SJSA1 (cell line): ENCODE results near the gene ALDH4A1. TPM values are rescaled to one million over a fixed set of nuclear protein-coding genes. Genes with fewer than 3 reads are reported as not detected.
"Not testable (repeated sequence)": the region's sequence is repeated elsewhere in the genome, so short reads cannot be mapped to it uniquely, and the experiment has no call there.

Source experiments
- DNase-seq, 2 experiments: peaks; one replicate each; pipeline ENCODE4 v3.0.0-alpha.2; 2015 to 2020; ENCODE audit warnings: low spot score in 2 of 2, low read depth in 1 of 2
- H3K27ac ChIP-seq: fragments of 250-450 bp; sonication (Bioruptor Pico); 2 replicates; pipeline ENCODE4 v1.5.1; 2020; ENCODE audit warnings: mild to moderate bottlenecking, moderate library complexity
- H3K27me3 ChIP-seq: fragments of 250-450 bp; sonication (Bioruptor Pico); replicated peaks from 2 replicates; pipeline ENCODE4 v1.5.1; 2020; ENCODE audit warnings: mild to moderate bottlenecking, moderate library complexity
- H3K36me3 ChIP-seq: fragments of 250-450 bp; sonication (Bioruptor Pico); 2 replicates; pipeline ENCODE4 v1.5.1; 2020; ENCODE audit warnings: mild to moderate bottlenecking
- H3K4me1 ChIP-seq: fragments of 250-450 bp; sonication (Bioruptor Pico); replicated peaks from 2 replicates; pipeline ENCODE4 v1.6.1; 2021; ENCODE audit warnings: mild to moderate bottlenecking
- H3K4me3 ChIP-seq: fragments of 250-450 bp; sonication (Bioruptor Pico); 2 replicates; pipeline ENCODE4 v1.5.1; 2020; ENCODE audit warnings: mild to moderate bottlenecking
- H3K9me3 ChIP-seq: fragments of 250-450 bp; sonication (Bioruptor Pico); replicated peaks from 2 replicates; pipeline ENCODE4 v1.5.1; 2020; ENCODE audit warnings: mild to moderate bottlenecking
- total RNA-seq: library from RNA; depleted of rRNA; stranded (reverse); fragments of >200 nt; shearing (Covaris generic); gene quantifications from 2 replicates; pipeline ENCODE4 v1.2.3, GENCODE V29; 2014

Gene ALDH4A1
- total RNA-seq, 1 experiment from 2014 or later, result 10.8 TPM

GRCh38 chr1:18866314-18866713 is 36.0 kb downstream of the ALDH4A1 start:
- H3K9me3 ChIP-seq, result no peaks in the 10 kb centered on the region
- H3K4me3 ChIP-seq, result no peak overlapping the region
- DNase-seq, result no peak
- no peaks in the 10 kb centered on the region for H3K4me1 ChIP-seq
- H3K27ac ChIP-seq, result no peak overlapping the region
- H3K27me3 ChIP-seq, result peaks cover 53% of the 10 kb centered on the region
- H3K36me3 ChIP-seq, result no peaks in the 10 kb centered on the region

GRCh38 chr1:18865176-18865575 is 37.2 kb downstream of the ALDH4A1 start:
- no peaks in the 10 kb centered on the region for H3K4me1 ChIP-seq
- no peak for DNase-seq
- H3K9me3 ChIP-seq, result no peaks in the 10 kb centered on the region

GRCh38 chr1:18861590-18861989 is 40.8 kb downstream of the ALDH4A1 start:
- Histone ChIP-seq H3K4me1 (no peaks in the 10 kb centered on the region), H3K36me3 (no peaks in the 10 kb centered on the region), H3K9me3 (no peaks in the 10 kb centered on the region), H3K4me3 (no peak overlapping the region), H3K27ac (no peak overlapping the region), H3K27me3 (peaks cover 36% of the 10 kb centered on the region)
- no peak for DNase-seq

More at GRCh38 chr1:18865176-18865575, 37.2 kb downstream of the ALDH4A1 start:
- H3K27ac ChIP-seq, result no peak overlapping the region
- H3K4me3 ChIP-seq, result no peak overlapping the region
- peaks cover 53% of the 10 kb centered on the region for H3K27me3 ChIP-seq
- no peaks in the 10 kb centered on the region for H3K36me3 ChIP-seq

- no peaks in the 10 kb centered on the region for H3K9me3 ChIP-seq
- H3K4me1 ChIP-seq, result no peaks in the 10 kb centered on the region
- no peaks in the 10 kb centered on the region for H3K36me3 ChIP-seq
- H3K27me3 ChIP-seq, result peaks cover 36% of the 10 kb centered on the region
- DNase-seq, result no peak
- no peak overlapping the region for H3K4me3 ChIP-seq
- H3K27ac ChIP-seq, result no peak overlapping the region
These were observed 41.3 kb downstream of the ALDH4A1 start for GRCh38 chr1:18861082-18861481.

GRCh38 chr1:18859560-18859959 is 42.8 kb downstream of the ALDH4A1 start, which contains the start of gene TAS1R2:
TSS of gene TAS1R2 (minus strand) at chr1:18859660. CDS start at chr1:18859660, 0 bp downstream.
- Histone ChIP-seq H3K9me3 (no peaks in the 10 kb centered on the region), H3K36me3 (no peaks in the 10 kb centered on the region), H3K4me1 (no peaks in the 10 kb centered on the region), H3K4me3 (no peak within 1 kb of the TSS), H3K27ac (no peak within 1 kb of the TSS), H3K27me3 (peaks cover 23% of the 10 kb centered on the region)
- no peak for DNase-seq

GRCh38 chr1:18858070-18858688 is 44.2 kb downstream of the ALDH4A1 start:
- no peak overlapping the region for H3K4me3 ChIP-seq
- no peaks in the 10 kb centered on the region for H3K36me3 ChIP-seq
- H3K9me3 ChIP-seq, result no peaks in the 10 kb centered on the region
- H3K4me1 ChIP-seq, result no peaks in the 10 kb centered on the region
- DNase-seq, result no peak
- H3K27ac ChIP-seq, result no peak overlapping the region
- peaks cover 21% of the 10 kb centered on the region for H3K27me3 ChIP-seq

- H3K9me3 ChIP-seq, result no peaks in the 10 kb centered on the region
- peaks cover 7% of the 10 kb centered on the region for H3K27me3 ChIP-seq
- H3K36me3 ChIP-seq, result no peaks in the 10 kb centered on the region
- no peaks in the 10 kb centered on the region for H3K4me1 ChIP-seq
- no peak overlapping the region for H3K4me3 ChIP-seq
- no peak for DNase-seq
- H3K27ac ChIP-seq, result no peak overlapping the region
These were observed 45.9 kb downstream of the ALDH4A1 start for GRCh38 chr1:18856435-18856834.

- Histone ChIP-seq H3K4me1 (no peaks in the 10 kb centered on the region), H3K27ac (no peak overlapping the region), H3K4me3 (no peak overlapping the region), H3K27me3 (peaks cover 6% of the 10 kb centered on the region; the same call in 1 of the 2 replicates), H3K9me3 (no peaks in the 10 kb centered on the region), H3K36me3 (no peaks in the 10 kb centered on the region)
- no peak for DNase-seq
These were observed 46.8 kb downstream of the ALDH4A1 start for GRCh38 chr1:18855573-18855972.

- no peaks in the 10 kb centered on the region for H3K4me1 ChIP-seq
These were observed 47.9 kb downstream of the ALDH4A1 start for GRCh38 chr1:18854331-18855025.

GRCh38 chr1:18852501-18852900 is 49.9 kb downstream of the ALDH4A1 start:
- DNase-seq, result no peak
- Histone ChIP-seq H3K4me3 (no peak overlapping the region), H3K4me1 (no peaks in the 10 kb centered on the region), H3K27ac (no peak overlapping the region), H3K9me3 (peaks cover 3% of the 10 kb centered on the region), H3K27me3 (peaks cover 15% of the 10 kb centered on the region; the same call in 1 of the 2 replicates), H3K36me3 (no peaks in the 10 kb centered on the region)

More at GRCh38 chr1:18854331-18855025, 47.9 kb downstream of the ALDH4A1 start:
- no peak for DNase-seq
- no peaks in the 10 kb centered on the region for H3K36me3 ChIP-seq
- H3K4me3 ChIP-seq, result no peak overlapping the region
- H3K27ac ChIP-seq, result no peak overlapping the region
- no peaks in the 10 kb centered on the region for H3K9me3 ChIP-seq
- peaks cover 6% of the 10 kb centered on the region; the same call in 1 of the 2 replicates for H3K27me3 ChIP-seq

GRCh38 chr1:18849261-18849711 is 53.1 kb downstream of the ALDH4A1 start:
- Histone ChIP-seq H3K36me3 (no peaks in the 10 kb centered on the region), H3K4me3 (no peak overlapping the region), H3K27me3 (peaks cover 15% of the 10 kb centered on the region; the same call in 1 of the 2 replicates), H3K4me1 (no peaks in the 10 kb centered on the region), H3K9me3 (peaks cover 3% of the 10 kb centered on the region), H3K27ac (no peak overlapping the region)
- no peak for DNase-seq

- DNase-seq, H3K4me1 ChIP-seq, H3K27ac ChIP-seq, H3K9me3 ChIP-seq, H3K36me3 ChIP-seq, H3K4me3 ChIP-seq: not testable (repeated sequence)
- peaks cover 19% of the 10 kb centered on the region; the same call in 1 of the 2 replicates for H3K27me3 ChIP-seq
These were observed 54.6 kb downstream of the ALDH4A1 start for GRCh38 chr1:18847723-18848122.

GRCh38 chr1:18840145-18840544 is 62.2 kb downstream of the ALDH4A1 start:
- Histone ChIP-seq H3K36me3 (no peaks in the 10 kb centered on the region), H3K4me1 (no peaks in the 10 kb centered on the region), H3K4me3 (no peak overlapping the region), H3K27ac (no peak overlapping the region), H3K9me3 (no peaks in the 10 kb centered on the region), H3K27me3 (peaks cover 13% of the 10 kb centered on the region)
- no peak for DNase-seq

GRCh38 chr1:18836654-18837053 is 65.7 kb downstream of the ALDH4A1 start:
- DNase-seq, result no peak
- Histone ChIP-seq H3K4me1 (no peaks in the 10 kb centered on the region), H3K27me3 (peaks cover 17% of the 10 kb centered on the region; the same call in 1 of the 2 replicates), H3K36me3 (no peaks in the 10 kb centered on the region), H3K9me3 (no peaks in the 10 kb centered on the region), H3K27ac (no peak overlapping the region), H3K4me3 (no peak overlapping the region)
